Endothelial cell (in vitro differentiated cells): ENCODE results near the gene LRRC58. TPM values are rescaled to one million over a fixed set of nuclear protein-coding genes. Genes with fewer than 3 reads are reported as not detected.

ENCODE experiments used
- DNase-seq: peaks from one replicate; pipeline ENCODE4 v3.0.0; 2021; ENCODE audit warnings: low spot score
- H3K27ac Mint-ChIP-seq: one replicate; pipeline ENCODE4 v1.8.0; 2021; ENCODE audit warnings: mixed read lengths, inconsistent platforms; ENCODE audit not compliant: unreplicated experiment
- H3K27me3 Mint-ChIP-seq: one replicate; pipeline ENCODE4 v1.8.0; 2021; ENCODE audit warnings: mild to moderate bottlenecking, moderate library complexity, mixed read lengths, inconsistent platforms; ENCODE audit not compliant: unreplicated experiment
- H3K36me3 Mint-ChIP-seq: one replicate; pipeline ENCODE4 v1.8.0; 2021; ENCODE audit warnings: mild to moderate bottlenecking, low read depth, mixed read lengths, inconsistent platforms; ENCODE audit not compliant: unreplicated experiment
- H3K4me1 Mint-ChIP-seq: one replicate; pipeline ENCODE4 v1.8.0; 2021; ENCODE audit warnings: mild to moderate bottlenecking, mixed read lengths, inconsistent platforms; ENCODE audit not compliant: unreplicated experiment
- H3K4me3 Mint-ChIP-seq: one replicate; pipeline ENCODE4 v1.8.0; 2021; ENCODE audit warnings: mild to moderate bottlenecking, mixed read lengths, inconsistent platforms; ENCODE audit not compliant: unreplicated experiment
- H3K9me3 Mint-ChIP-seq: one replicate; pipeline ENCODE4 v1.8.0; 2021; ENCODE audit warnings: mixed read lengths, inconsistent platforms; ENCODE audit not compliant: unreplicated experiment
- total RNA-seq: library from RNA; stranded (reverse); fragmentation: NEBNext Ultra II Directional; extraction: Animal tissue kit (Norgen Biotek cat#: 25700); gene quantifications from one replicate; pipeline ENCODE4 v1.2.1, GENCODE V29; 2021; ENCODE audit not compliant: unreplicated experiment
- TF ChIP-seq, protein P1 (sequence below): fragments of 200-600 bp; sonication (generic); IDR thresholded peaks from one replicate; pipeline ENCODE4 v1.5.0; 2021; ENCODE audit warnings: antibody characterized with exemption; ENCODE audit not compliant: unreplicated experiment

Gene LRRC58
- total RNA-seq, 1 donor from 2014 or later: 5.2 TPM

DNA sequence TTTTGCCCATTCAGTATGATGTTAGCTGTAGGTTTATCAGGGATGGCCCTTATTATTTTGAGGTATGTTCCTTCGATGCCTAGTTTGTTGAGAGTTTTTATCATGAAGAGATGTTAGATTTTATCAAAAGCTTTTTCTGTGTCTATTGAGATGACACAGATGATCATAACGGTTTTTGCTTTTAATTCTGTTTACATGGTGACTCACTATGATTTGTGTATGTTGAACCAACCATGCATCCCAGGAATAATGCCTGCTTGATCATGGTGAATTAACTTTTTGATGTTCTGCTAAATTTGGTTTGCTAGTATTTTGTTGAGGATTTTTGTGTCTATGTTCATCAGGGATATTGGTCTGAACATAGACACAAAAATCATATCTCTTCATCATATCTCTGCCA, 72.4 kb downstream of the LRRC58 start:
- Mint-ChIP-seq H3K9me3 (no peaks in the 10 kb centered on the region), H3K36me3 (no peaks in the 10 kb centered on the region), H3K4me1 (peaks cover 3% of the 10 kb centered on the region), H3K4me3 (no peak overlapping the region), H3K27me3 (peaks cover 2% of the 10 kb centered on the region), H3K27ac (no peak overlapping the region)
- TF ChIP-seq, protein P1, sequence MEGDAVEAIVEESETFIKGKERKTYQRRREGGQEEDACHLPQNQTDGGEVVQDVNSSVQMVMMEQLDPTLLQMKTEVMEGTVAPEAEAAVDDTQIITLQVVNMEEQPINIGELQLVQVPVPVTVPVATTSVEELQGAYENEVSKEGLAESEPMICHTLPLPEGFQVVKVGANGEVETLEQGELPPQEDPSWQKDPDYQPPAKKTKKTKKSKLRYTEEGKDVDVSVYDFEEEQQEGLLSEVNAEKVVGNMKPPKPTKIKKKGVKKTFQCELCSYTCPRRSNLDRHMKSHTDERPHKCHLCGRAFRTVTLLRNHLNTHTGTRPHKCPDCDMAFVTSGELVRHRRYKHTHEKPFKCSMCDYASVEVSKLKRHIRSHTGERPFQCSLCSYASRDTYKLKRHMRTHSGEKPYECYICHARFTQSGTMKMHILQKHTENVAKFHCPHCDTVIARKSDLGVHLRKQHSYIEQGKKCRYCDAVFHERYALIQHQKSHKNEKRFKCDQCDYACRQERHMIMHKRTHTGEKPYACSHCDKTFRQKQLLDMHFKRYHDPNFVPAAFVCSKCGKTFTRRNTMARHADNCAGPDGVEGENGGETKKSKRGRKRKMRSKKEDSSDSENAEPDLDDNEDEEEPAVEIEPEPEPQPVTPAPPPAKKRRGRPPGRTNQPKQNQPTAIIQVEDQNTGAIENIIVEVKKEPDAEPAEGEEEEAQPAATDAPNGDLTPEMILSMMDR: no peak
- DNase-seq: no peak

DNA sequence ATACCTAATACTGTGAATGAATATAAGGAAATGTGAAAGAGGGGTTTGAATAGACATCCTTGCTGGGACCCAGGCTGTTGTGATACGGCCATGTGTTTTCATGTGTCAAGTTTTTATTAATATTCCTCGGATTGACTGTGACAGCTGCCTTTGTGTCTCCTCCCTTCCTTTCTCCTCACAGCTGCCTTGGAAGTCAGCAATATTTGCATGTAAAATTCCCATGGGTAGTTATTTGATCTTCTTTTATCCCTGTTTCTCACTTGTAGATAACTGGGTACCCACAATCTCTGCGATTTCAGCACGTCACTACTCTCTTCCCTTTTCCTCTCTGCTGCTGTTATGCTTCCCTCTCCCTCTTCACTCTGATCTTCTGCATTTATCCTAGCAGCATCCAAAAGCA, 73.5 kb downstream of the LRRC58 start:
- TF ChIP-seq, protein P1: no peak
- Mint-ChIP-seq H3K9me3 (no peaks in the 10 kb centered on the region), H3K4me3 (no peak overlapping the region), H3K4me1 (peaks cover 3% of the 10 kb centered on the region), H3K27me3 (no peaks in the 10 kb centered on the region), H3K36me3 (no peaks in the 10 kb centered on the region), H3K27ac (no peak overlapping the region)
- no peak for DNase-seq

DNA sequence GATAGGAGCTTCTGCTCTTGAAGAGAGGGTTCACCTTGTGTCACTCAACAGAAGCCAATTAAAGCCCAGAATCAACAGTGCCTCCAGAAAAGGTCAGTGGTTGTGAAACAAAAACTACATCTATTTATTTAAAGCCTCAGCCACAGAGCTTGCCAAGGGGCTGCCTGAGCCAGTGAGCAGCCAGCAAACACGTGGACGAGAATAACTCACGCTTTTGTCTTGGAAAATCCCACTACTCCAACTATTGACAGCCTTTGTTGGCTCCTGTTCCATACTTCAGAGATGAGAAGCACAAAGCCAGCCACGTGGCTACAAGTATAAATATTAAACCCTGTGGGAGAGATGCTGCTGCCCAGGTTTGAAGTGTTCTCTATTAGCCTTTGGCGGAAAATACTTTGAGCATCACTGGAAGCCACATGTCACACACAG, 74.4 kb downstream of the LRRC58 start:
- Mint-ChIP-seq H3K36me3 (no peaks in the 10 kb centered on the region), H3K9me3 (no peaks in the 10 kb centered on the region), H3K4me3 (no peak overlapping the region), H3K27ac (no peak overlapping the region), H3K27me3 (no peaks in the 10 kb centered on the region), H3K4me1 (peaks cover 3% of the 10 kb centered on the region)
- no peak for DNase-seq
- TF ChIP-seq, protein P1: no peak

Other genes with a start within 250 kb of the LRRC58 start
- gene GPR156, start 64.1 kb downstream of the LRRC58 start, total RNA-seq: 0.21 TPM
- gene FSTL1, start 101.6 kb upstream of the LRRC58 start, total RNA-seq: 1,211 TPM
- gene NDUFB4, start 247.0 kb upstream of the LRRC58 start, total RNA-seq: 92.6 TPM